NCI-H2196 treated with DMSO at 0.1 percent for 48 hours (cell line): ENCODE measurements around the gene TM4SF20.

Source experiments
- DNase-seq: peaks from one replicate; lab custom pipeline; 2025; ENCODE audit not compliant: unreplicated experiment; lab: John Stamatoyannopoulos, UW

Gene TM4SF20, protein sequence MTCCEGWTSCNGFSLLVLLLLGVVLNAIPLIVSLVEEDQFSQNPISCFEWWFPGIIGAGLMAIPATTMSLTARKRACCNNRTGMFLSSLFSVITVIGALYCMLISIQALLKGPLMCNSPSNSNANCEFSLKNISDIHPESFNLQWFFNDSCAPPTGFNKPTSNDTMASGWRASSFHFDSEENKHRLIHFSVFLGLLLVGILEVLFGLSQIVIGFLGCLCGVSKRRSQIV

DNA sequence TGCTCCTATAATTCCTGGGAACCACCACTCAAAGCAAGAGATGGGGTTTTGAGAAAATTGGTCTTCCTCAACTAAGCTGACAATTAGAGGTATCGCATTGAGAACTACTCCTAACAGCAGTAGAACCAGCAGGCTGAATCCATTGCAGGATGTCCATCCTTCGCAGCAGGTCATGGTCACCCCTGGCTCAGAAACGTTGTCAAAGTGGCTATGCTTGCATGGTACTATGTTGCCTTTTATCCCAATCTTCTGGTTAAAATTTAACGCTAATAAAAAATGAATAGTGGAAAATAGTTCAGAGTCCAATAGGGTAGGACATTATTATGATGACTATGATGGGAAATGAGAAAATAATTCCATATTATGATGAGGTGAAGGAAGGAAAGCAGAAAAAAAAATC is at the start of gene TM4SF20:
TM4SF20 (minus strand) TSS at position 212 of the 400 bp plus-strand sequence; CDS start at position 174, 38 bp downstream.
- DNase-seq, result no peak

DNA sequence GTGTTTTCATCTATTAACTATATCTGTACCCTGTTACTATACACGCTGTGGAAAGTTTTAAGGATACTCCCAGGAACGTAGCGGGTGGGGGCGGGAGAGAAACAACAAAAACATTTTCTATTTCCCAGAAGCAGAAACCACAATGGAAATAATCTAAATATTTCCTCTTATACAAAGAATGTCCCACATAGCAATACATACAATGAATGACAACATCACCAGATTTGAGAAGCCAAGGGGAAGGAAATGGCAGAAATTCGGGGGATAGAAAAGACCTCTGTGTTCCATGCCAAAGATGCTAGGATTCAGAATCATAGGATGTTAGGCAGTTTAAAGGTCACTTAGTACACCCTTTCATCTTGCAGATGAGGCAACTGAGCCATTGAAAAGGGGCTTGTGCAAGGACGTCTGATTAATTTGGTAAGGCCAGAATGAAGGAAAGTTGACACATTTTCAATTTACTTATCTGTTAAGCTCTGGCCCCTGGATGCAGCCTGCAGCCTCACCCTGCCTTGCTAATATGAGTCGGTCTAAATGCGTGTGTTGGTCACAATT is 49.7 kb upstream of the TM4SF20 start:
- DNase-seq, result no peak

DNA sequence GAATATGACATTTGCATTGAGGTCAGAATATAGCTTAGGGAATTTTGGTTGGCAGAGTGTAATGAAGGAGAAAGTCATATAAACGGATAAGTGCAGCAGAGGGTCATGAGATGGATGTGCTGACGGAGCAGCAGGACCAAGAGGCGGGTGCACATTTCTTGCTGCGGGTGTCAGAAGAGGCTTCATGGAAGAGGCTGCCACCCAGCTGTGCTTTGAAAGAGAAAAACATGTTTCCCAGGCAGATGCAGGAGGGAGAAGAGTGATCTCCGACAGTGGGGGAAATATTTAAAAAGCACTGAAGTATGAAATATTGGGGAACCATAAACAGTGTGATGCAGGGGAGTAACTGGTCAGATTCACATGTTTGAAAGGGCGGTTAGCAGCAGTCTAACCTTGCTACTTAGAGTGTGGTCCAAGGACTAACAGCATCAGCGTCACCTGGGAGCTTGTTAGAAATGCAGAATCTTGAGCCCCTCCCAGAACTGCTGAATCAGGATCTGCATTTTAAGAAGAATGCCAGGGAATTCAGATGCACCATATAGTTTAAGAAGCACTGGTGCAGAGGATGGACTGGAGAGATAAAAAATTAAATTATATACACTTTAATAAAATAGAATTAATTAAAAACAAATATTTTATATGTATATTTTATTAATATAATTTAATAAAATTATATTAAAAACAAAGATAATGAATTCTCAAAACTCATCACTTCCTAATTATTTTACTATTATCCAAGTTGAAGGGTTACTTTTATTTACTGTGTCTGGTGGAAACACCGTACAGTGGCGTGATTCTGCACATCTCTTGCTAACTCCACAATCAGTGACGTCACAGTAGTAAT is 44.8 kb upstream of the TM4SF20 start:
- DNase-seq, result no peak

- no peak for DNase-seq
Observed at GRCh38 chr2:227420087-227421052, 41.3 kb upstream of the TM4SF20 start.

DNA sequence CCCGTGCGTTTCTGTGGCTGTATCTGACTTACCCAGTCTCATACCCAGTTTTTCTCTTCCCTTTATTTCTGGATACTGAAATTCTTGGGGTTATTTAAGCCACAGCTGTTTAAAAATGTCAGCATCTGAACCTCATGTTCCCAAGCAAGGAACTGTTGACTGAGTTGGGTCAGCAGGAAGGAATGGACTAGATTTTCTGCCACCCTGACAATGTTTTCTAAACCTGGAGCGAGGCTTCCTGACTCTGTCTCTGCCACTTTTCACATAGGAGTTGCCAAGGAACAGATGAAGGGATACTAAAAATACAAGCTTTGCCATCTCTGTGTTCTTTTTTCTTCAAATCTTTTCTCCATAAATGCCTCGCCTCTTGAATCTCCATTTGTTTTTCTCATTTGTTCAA is 37.6 kb upstream of the TM4SF20 start:
- no peak for DNase-seq

GRCh38 chr2:227415538-227416424 is 36.7 kb upstream of the TM4SF20 start:
- DNase-seq, result no peak

DNA sequence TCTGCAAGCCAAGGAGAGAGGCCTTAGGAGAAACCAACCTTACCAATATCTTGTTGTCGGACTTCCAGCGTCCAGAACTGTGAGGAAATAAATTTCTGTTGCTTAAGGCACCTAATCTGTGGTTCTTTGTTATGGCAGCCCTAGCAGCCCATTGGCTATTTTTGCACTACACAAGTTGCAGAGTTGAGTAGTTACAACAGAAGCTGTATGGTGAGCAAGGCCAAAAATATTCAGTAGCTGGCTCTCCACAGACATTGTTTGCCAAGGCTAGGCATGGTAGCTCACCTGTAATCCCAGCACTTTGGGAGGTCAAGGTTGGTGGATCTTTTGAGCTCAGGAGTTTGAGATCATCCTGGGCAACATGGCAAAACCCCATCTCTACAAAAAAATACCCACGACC is 35.7 kb upstream of the TM4SF20 start:
- no peak for DNase-seq

DNA sequence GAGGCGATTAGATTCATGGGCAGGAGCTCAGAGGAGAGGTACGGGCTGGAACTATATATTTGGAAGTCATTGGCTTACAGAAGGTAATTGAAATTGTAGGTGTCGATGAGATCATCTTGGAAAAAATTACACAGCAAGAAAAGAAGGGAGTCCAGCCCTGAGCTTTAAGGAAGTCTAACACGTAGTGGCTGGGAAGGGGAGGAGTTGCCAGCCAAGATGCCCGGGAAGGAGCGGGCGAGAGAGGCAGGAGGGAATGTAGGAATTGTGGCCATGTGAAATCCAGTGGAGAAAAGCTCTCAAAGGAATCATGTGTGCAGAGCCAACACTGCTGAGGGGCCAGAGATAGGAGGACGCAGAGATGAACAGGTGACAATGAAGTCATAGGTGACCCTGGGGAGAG is 34.3 kb upstream of the TM4SF20 start:
- no peak for DNase-seq

- DNase-seq, result no peak
Observed at GRCh38 chr2:227412877-227413276, 33.8 kb upstream of the TM4SF20 start.

GRCh38 chr2:227411990-227412350 is 32.9 kb upstream of the TM4SF20 start:
- no peak for DNase-seq

DNA sequence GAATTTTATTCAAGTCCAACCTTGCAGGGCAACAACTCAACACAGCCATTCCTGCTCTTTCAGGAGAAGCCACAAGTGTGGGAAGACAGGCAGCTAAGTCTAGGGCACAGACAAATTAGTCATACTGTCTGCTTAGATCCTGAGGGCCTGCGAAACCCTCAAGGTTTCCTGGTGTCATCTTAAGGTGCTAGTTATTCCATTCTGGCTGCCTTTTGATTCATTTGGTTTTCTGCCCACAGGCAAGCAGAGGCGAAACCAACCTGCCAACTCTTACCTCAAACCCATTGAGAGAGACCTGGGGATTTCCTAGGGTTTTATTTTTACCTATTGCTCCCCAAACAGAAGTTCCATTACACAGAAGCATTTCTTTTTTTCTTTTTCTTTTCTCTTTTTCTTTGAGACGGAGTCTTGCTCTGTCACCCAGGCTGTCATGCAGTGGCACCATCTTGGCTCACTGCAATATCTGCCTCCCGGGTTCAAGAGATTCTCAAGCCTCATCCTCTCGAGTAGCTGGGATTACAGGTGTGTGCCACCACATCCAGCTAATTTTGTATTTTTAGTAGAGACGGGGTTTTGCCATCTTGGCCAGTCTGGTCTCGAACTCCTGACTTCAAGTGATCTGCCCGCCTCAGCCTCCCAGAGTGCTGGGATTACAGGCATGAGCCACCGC is 32.3 kb upstream of the TM4SF20 start:
- DNase-seq, result no peak

- no peak for DNase-seq
Observed at GRCh38 chr2:227410191-227410590, 31.1 kb upstream of the TM4SF20 start.

DNA sequence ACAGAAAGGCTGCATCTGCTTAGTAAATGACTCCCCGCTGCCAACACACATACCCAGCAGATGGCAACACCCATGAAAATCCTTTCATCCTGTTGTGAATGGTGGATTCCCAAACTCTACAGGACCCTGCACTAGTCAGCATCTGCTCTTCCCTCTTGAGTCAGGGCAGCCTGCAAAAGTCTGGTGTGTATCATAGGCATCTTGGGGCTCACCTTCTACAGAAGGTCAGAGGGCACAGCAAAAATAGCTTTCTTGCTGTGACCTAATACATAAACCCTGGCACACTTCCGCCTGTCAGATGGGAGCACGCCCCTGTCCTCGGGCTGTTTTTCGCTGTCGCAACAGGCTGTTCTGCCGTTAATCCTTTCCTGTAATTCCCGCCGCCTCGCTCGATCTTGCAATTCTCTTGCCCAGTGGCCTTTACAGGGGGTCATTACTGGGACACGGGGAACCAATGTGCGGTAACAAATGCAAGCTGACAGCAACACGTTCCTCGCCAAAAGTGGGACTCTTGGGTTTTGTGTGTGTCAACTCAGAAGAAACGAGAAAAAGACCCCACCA is 28.6 kb upstream of the TM4SF20 start:
- no peak for DNase-seq

- DNase-seq, result peak; percentile 69
Observed at GRCh38 chr2:227406177-227407031, 27.3 kb upstream of the TM4SF20 start.

DNA sequence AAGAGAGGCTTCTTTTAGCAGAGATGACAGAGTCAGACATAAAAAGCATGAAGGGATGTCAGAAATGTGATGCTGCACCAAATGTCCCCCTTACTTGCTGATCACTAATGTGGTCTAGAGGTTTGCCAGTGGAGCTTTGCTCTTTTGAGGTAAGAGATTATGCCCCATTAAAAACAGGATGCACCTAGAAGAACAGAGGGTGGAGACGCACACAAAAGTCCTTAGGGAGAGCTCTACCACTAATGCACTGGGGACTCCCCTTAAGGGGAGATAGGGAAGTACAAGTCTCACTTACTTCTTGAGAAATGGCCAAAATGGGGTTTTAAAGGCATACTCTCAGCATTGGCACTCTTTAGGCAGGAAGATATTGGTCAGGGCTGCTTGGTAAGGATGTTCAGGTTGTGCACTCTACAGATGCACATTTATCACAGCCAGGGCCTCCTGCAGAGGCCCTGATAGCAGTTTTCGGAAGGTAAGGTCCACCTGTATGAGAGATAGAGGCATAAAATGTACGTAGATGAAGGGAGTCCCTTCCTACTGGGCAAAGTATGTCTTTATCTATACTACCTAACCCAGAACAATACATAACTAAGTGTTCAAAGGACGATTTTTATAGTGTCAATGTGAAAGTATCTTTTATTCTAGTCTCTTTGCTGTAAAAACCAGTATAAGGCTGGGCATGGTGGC is 25.6 kb upstream of the TM4SF20 start:
- no peak for DNase-seq

DNA sequence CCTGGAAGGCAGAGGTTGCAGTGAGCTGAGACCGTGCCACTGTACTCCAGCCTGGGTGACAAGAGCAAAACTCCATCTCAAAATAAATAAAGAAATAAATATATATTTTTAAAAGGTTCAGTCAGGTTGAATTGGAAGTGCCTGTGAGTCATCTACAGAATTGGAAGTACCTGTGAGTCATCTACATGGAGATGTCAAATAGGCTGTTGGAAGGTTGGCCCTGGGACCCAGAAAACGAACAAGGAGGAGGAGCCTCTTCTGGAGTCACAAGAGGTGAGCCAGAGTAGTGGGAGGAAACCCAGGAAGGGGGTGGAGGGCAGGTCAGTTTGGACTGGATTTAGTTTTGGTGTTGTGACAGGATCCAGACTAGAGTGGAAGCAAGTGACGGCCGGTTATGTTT is 23.9 kb upstream of the TM4SF20 start:
- no peak for DNase-seq

DNA sequence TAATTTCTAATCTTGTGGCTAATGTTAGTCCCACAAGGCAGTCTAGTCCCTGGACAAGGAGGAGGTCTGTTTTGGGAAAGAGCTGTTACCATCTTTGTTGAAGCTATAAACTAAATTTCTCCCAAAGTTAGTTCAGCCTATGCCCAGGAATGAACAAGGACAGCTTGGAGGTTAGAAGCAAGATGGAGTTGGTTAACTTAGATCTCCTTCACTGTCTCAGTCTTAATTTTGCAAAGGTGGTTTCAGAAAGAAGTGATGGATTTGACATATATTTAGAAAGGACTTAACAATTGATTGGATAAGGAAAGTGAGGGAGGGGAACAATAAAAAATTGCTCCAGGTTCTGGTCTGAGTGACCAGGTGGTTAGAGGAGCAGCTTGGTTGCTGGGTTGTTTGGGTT is 23.2 kb upstream of the TM4SF20 start:
- DNase-seq, result no peak

GRCh38 chr2:227401550-227401949 is 22.4 kb upstream of the TM4SF20 start:
- DNase-seq, result no peak
